Renal cortical epithelial cell (primary cell): Measurements from ENCODE around the gene ZNF784. TPM values are rescaled to one million over a fixed set of nuclear protein-coding genes. Genes with fewer than 3 reads are reported as not detected.
"Not testable (repeated sequence)": the region's sequence is repeated elsewhere in the genome, so short reads cannot be mapped to it uniquely, and the experiment has no call there.

Experiments used
- DNase-seq: peaks from one replicate; pipeline ENCODE4 v3.0.0-alpha.2; 2011; ENCODE audit warnings: low read depth
- total RNA-seq: library from RNA; depleted of rRNA; stranded (reverse); fragments of >200 nt; gene quantifications from 2 replicates; pipeline ENCODE4 v1.2.3, GENCODE V29; 2014

The ZNF784 gene
- total RNA-seq, 1 donor from 2014 or later: 7.0 TPM

GRCh38 chr19:55583897-55584296, 40.5 kb downstream of the ZNF784 start:
- not testable (repeated sequence) for DNase-seq

- DNase-seq: not testable (repeated sequence)
These were observed 42.1 kb downstream of the ZNF784 start for GRCh38 chr19:55582284-55582683.

- DNase-seq: peak; percentile 96
These were observed 42.5 kb downstream of the ZNF784 start for GRCh38 chr19:55581823-55582223.

- DNase-seq: no peak
These were observed 43.1 kb downstream of the ZNF784 start for GRCh38 chr19:55581145-55581822.

GRCh38 chr19:55580628-55581144, 43.7 kb downstream of the ZNF784 start, which contains the start of gene ZNF579:
Gene ZNF579, minus strand, starts transcription at chr19:55580848. Its CDS starts 1,209 bp downstream, at chr19:55579639.
- peak; percentile 68 for DNase-seq

- DNase-seq: no peak
These were observed 44.4 kb downstream of the ZNF784 start for GRCh38 chr19:55579766-55580621.

GRCh38 chr19:55578761-55579747, 45.3 kb downstream of the ZNF784 start:
- DNase-seq: no peak

GRCh38 chr19:55578031-55578760, 46.2 kb downstream of the ZNF784 start:
- no peak for DNase-seq

- DNase-seq: no peak
These were observed 47.6 kb downstream of the ZNF784 start for GRCh38 chr19:55576746-55577145.

- not testable (repeated sequence) for DNase-seq
These were observed 50.4 kb downstream of the ZNF784 start for GRCh38 chr19:55573929-55574328.

Other genes starting within 250 kb of the ZNF784 start
- not detected in 2 replicates for gene TMEM190, start 247.7 kb downstream of the ZNF784 start, total RNA-seq
- gene TMEM238, start 240.3 kb downstream of the ZNF784 start, total RNA-seq: 3.4 and 13.7 TPM in 2 replicates
- 177 and 303 TPM in 2 replicates for gene RPL28, start 238.6 kb downstream of the ZNF784 start, total RNA-seq
- gene UBE2S, start 216.8 kb downstream of the ZNF784 start, total RNA-seq: 13.6 and 45.3 TPM in 2 replicates
- gene SHISA7, start 181.3 kb downstream of the ZNF784 start, total RNA-seq: not detected in 2 replicates
- 64.3 and 69.8 TPM in 2 replicates for gene ISOC2, start 162.9 kb downstream of the ZNF784 start, total RNA-seq
- gene C19orf85, start 159.8 kb downstream of the ZNF784 start, total RNA-seq: not detected in 2 replicates
- 3.5 and 6.0 TPM in 2 replicates for gene ZNF628, start 147.9 kb downstream of the ZNF784 start, total RNA-seq
- gene NAT14, start 139.4 kb downstream of the ZNF784 start, total RNA-seq: 21.2 and 39.4 TPM in 2 replicates
- gene SSC5D, start 136.1 kb downstream of the ZNF784 start, total RNA-seq: 5.0 and 69.4 TPM in 2 replicates
- 2.1 TPM in 1 of 2 replicates, not detected in the other for gene SBK2, start 87.4 kb downstream of the ZNF784 start, total RNA-seq
- not detected in 2 replicates for gene SBK3, start 79.0 kb downstream of the ZNF784 start, total RNA-seq
- 3.1 and 12.4 TPM in 2 replicates for gene ZNF579, start 43.7 kb downstream of the ZNF784 start, total RNA-seq
- gene FIZ1, start 25.0 kb downstream of the ZNF784 start, total RNA-seq: 4.2 and 7.4 TPM in 2 replicates
- gene ZNF524, start 24.3 kb downstream of the ZNF784 start, total RNA-seq: 8.3 and 9.3 TPM in 2 replicates
- 1.0 and 5.8 TPM in 2 replicates for gene ZNF865, start 18.9 kb downstream of the ZNF784 start, total RNA-seq
- 0.52 and 5.8 TPM in 2 replicates for gene ZNF580, start 16.4 kb upstream of the ZNF784 start, total RNA-seq
- gene ZNF581, start 19.1 kb upstream of the ZNF784 start, total RNA-seq: 17.3 and 22.1 TPM in 2 replicates
- gene CCDC106, start 23.6 kb upstream of the ZNF784 start, total RNA-seq: 3.0 and 13.4 TPM in 2 replicates
- 69.6 and 140 TPM in 2 replicates for gene U2AF2, start 30.5 kb upstream of the ZNF784 start, total RNA-seq
- 42.4 and 248 TPM in 2 replicates for gene EPN1, start 50.7 kb upstream of the ZNF784 start, total RNA-seq
- gene NLRP9, start 113.8 kb upstream of the ZNF784 start, total RNA-seq: not detected in 2 replicates
- not detected in 2 replicates for gene RFPL4A, start 134.5 kb upstream of the ZNF784 start, total RNA-seq
- 0.87 TPM in 1 of 2 replicates, not detected in the other for gene RFPL4AL1, start 144.6 kb upstream of the ZNF784 start, total RNA-seq
- not detected in 2 replicates for gene NLRP11, start 207.4 kb upstream of the ZNF784 start, total RNA-seq
- gene NLRP4, start 212.0 kb upstream of the ZNF784 start, total RNA-seq: not detected in 2 replicates